Fibroblast of lung (primary cell): Measurements from ENCODE around the gene RBM23. TPM values are rescaled to one million over a fixed set of nuclear protein-coding genes. Genes with fewer than 3 reads are reported as not detected.

Source experiments
- DNase-seq, 2 donors: peaks; one replicate each; pipeline versions ENCODE4 v3.0.0 to v3.0.0-alpha.2; 2010; ENCODE audit warnings: low read depth in 2 of 2
- H2AFZ ChIP-seq: 2 replicates; pipeline ENCODE4 v1.5.1; 2012; ENCODE audit warnings: low read length, control low read depth, inconsistent platforms
- H3K27ac ChIP-seq: 2 replicates; pipeline ENCODE4 v1.5.1; 2011; ENCODE audit warnings: low read length, control low read depth; ENCODE audit not compliant: insufficient read depth
- H3K27me3 ChIP-seq: 2 replicates; pipeline ENCODE4 v1.5.1; 2011; ENCODE audit warnings: mild to moderate bottlenecking, low read length; ENCODE audit not compliant: control insufficient read depth, insufficient read depth
- H3K36me3 ChIP-seq: 2 replicates; pipeline ENCODE4 v1.5.1; 2011; ENCODE audit warnings: low read length; ENCODE audit not compliant: control insufficient read depth, insufficient read depth
- H3K4me1 ChIP-seq: 2 replicates; pipeline ENCODE4 v1.5.1; 2011; ENCODE audit warnings: low read length; ENCODE audit not compliant: control insufficient read depth, insufficient read depth; ENCODE audit errors: extremely low read depth
- H3K4me2 ChIP-seq: 2 replicates; pipeline ENCODE4 v1.5.1; 2011; ENCODE audit warnings: low read length, control low read depth; ENCODE audit not compliant: insufficient read depth; ENCODE audit errors: extremely low read depth
- H3K4me3 ChIP-seq, 4 experiments: fragments of 200-600 bp in 1 of 4; sonication (generic) in 1 of 4; replicated peaks in 1 of 4; 2 replicates each; pipeline ENCODE4 v1.5.1; 2011 to 2016; ENCODE audit warnings: low read length in 4 of 4, low read depth in 3 of 4, mild to moderate bottlenecking in 3 of 4, control low read depth in 2 of 4, inconsistent platforms in 1 of 4, mixed read lengths in 1 of 4; ENCODE audit not compliant: insufficient read depth in 1 of 4; ENCODE audit errors: control extremely low read depth in 1 of 4
- H3K79me2 ChIP-seq: 2 replicates; pipeline ENCODE4 v1.5.1; 2012; ENCODE audit warnings: mild to moderate bottlenecking, low read length, inconsistent platforms; ENCODE audit not compliant: control insufficient read depth, insufficient read depth
- H3K9ac ChIP-seq: 2 replicates; pipeline ENCODE4 v1.5.1; 2011; ENCODE audit warnings: mild to moderate bottlenecking, low read length, control low read depth; ENCODE audit not compliant: insufficient read depth
- H3K9me3 ChIP-seq: 2 replicates; pipeline ENCODE4 v1.5.1; 2012; ENCODE audit warnings: low read depth, low read length; ENCODE audit not compliant: control insufficient read depth, insufficient read depth
- H4K20me1 ChIP-seq: 2 replicates; pipeline ENCODE4 v1.5.1; 2011; ENCODE audit warnings: low read length; ENCODE audit not compliant: control insufficient read depth, insufficient read depth; ENCODE audit errors: extremely low read depth
- EZH2 ChIP-seq: IDR thresholded peaks from 2 replicates; pipeline ENCODE4 v1.5.1; 2012; ENCODE audit warnings: low read length, control low read depth, mild to moderate bottlenecking; ENCODE audit errors: missing control alignments
- polyA plus RNA-seq, 2 donors: library from polyadenylated mRNA; depleted of rRNA in 1 of 2; stranded (reverse) in 1 of 2; unstranded in 1 of 2; fragments of >200 nt; gene quantifications; 2 replicates each; pipeline ENCODE4 v1.2.1, GENCODE V29; 2011 to 2012; ENCODE audit warnings: missing spikeins in 1 of 2
- total RNA-seq: library from RNA; depleted of rRNA; stranded (reverse); fragments of >200 nt; gene quantifications from 2 replicates; pipeline ENCODE4 v1.2.1, GENCODE V29; 2014
- TF ChIP-seq, protein P1 (sequence below), 2 donors: IDR thresholded peaks in 1 of 2; conservative IDR thresholded peaks in 1 of 2; 1 replicate in 1 of 2; 2 replicates in 1 of 2; pipeline ENCODE4 v1.5.1; 2011 to 2012; ENCODE audit warnings: low read length in 2 of 2, control low read depth in 1 of 2, inconsistent platforms in 1 of 2, low read depth in 1 of 2, mild to moderate bottlenecking in 1 of 2

Gene RBM23
- total and polyA plus RNA-seq, 2 donors (not counting 1 experiment from before 2014, with no cell fraction given), result 51.0 to 85.3 TPM

GRCh38 chr14:22878271-22879246 is 40.4 kb downstream of the RBM23 start:
- no peak overlapping the region for H3K4me2 ChIP-seq
- no peak overlapping the region for H2AFZ ChIP-seq
- H3K4me1 ChIP-seq, result peaks cover 6% of the 10 kb centered on the region
- H3K36me3 ChIP-seq, result peaks cover 36% of the 10 kb centered on the region
- H4K20me1 ChIP-seq, result no peaks in the 10 kb centered on the region
- no peak overlapping the region for H3K4me3 ChIP-seq
- H3K9ac ChIP-seq, result no peak overlapping the region
- TF ChIP-seq, protein P1, sequence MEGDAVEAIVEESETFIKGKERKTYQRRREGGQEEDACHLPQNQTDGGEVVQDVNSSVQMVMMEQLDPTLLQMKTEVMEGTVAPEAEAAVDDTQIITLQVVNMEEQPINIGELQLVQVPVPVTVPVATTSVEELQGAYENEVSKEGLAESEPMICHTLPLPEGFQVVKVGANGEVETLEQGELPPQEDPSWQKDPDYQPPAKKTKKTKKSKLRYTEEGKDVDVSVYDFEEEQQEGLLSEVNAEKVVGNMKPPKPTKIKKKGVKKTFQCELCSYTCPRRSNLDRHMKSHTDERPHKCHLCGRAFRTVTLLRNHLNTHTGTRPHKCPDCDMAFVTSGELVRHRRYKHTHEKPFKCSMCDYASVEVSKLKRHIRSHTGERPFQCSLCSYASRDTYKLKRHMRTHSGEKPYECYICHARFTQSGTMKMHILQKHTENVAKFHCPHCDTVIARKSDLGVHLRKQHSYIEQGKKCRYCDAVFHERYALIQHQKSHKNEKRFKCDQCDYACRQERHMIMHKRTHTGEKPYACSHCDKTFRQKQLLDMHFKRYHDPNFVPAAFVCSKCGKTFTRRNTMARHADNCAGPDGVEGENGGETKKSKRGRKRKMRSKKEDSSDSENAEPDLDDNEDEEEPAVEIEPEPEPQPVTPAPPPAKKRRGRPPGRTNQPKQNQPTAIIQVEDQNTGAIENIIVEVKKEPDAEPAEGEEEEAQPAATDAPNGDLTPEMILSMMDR (conservative IDR thresholded peaks at IDR 0.05 in 1 of 2, IDR thresholded peaks at IDR 0.05 in 1 of 2; ENCODE audit: low read depth in 1 of 2, low read length in 2 of 2), result no peak
- no peak for TF ChIP-seq EZH2
- H3K79me2 ChIP-seq, result peaks cover 10% of the 10 kb centered on the region
- DNase-seq, result no peak
- H3K27me3 ChIP-seq, result no peaks in the 10 kb centered on the region
- H3K9me3 ChIP-seq, result no peaks in the 10 kb centered on the region
- H3K27ac ChIP-seq, result no peak overlapping the region

DNA sequence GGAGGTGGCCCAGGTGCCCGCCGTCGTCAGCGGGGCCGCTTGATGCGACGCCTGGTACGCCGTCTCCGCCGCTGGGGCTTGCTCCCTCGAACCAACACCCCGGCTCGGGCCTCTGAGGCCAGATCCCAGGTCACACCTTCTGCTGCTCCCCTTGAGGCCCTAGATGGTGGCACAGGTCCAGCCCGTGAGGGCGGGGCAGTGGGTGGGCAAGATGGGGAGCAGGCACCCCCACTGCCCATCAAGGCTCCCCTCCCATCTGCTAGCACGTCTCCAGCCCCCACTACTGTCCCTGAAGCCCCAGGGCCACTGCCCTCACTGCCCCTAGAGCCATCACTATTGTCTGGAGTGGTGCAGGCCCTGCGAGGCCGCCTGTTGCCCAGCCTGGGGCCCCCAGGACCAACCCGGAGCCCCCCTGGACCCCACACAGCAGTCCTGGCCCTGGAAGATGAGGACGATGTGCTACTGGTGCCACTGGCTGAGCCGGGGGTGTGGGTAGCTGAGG is 41.9 kb downstream of the RBM23 start:
- no peak for DNase-seq
- TF ChIP-seq, protein P1 (conservative IDR thresholded peaks at IDR 0.05 in 1 of 2, IDR thresholded peaks at IDR 0.05 in 1 of 2; ENCODE audit: low read depth in 1 of 2, low read length in 2 of 2), result no peak
- no peak for TF ChIP-seq EZH2
- Histone ChIP-seq H3K9me3 (no peaks in the 10 kb centered on the region), H3K79me2 (peaks cover 18% of the 10 kb centered on the region), H3K4me3 (no peak overlapping the region), H3K4me1 (no peaks in the 10 kb centered on the region), H3K27ac (no peak overlapping the region), H2AFZ (no peak overlapping the region), H3K36me3 (peaks cover 36% of the 10 kb centered on the region), H4K20me1 (no peaks in the 10 kb centered on the region), H3K9ac (no peak overlapping the region), H3K27me3 (no peaks in the 10 kb centered on the region), H3K4me2 (no peak overlapping the region)

GRCh38 chr14:22875748-22876319 is 43.1 kb downstream of the RBM23 start:
- Histone ChIP-seq H3K9ac (no peak overlapping the region), H3K79me2 (peaks cover 18% of the 10 kb centered on the region), H3K27ac (no peak overlapping the region), H3K4me3 (no peak overlapping the region), H3K27me3 (no peaks in the 10 kb centered on the region), H3K9me3 (no peaks in the 10 kb centered on the region), H3K36me3 (peaks cover 36% of the 10 kb centered on the region), H2AFZ (no peak overlapping the region), H3K4me1 (peaks cover 2% of the 10 kb centered on the region), H4K20me1 (no peaks in the 10 kb centered on the region), H3K4me2 (no peak overlapping the region)
- no peak for DNase-seq
- no peak for TF ChIP-seq EZH2
- TF ChIP-seq, protein P1 (conservative IDR thresholded peaks at IDR 0.05 in 1 of 2, IDR thresholded peaks at IDR 0.05 in 1 of 2; ENCODE audit: low read depth in 1 of 2, low read length in 2 of 2), result no peak
